ENCODE data around the gene RASSF3.

The RASSF3 gene

DNA sequence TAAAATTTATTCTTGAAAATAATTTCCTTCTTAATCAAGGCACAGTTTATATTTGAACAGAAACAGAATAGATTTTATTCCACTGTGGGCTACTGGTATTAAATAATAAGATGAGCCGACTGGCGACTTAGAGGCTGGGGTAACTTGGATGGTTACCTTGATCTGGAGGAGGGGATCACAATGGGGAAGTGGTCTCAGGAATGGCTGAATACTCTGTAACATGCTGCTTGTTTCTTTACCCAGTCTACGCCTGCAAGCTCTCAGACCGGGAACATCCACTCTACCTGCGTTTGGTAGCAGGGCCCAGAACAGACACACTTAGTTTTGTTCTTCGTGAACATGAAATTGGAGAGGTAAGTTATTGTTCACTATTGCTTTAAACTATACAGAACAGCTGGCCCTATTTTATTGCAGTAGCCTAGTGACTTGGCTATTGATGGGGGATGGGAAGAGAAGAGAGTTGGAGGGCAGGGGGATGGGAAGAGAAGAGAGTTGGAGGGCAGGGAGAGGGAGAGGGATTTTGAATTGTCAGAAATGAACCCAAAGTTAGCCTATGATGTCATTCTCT, 81.0 kb downstream of the RASSF3 start:
- no peak for DNase-seq (ENCODE audit: low spot score)

DNA sequence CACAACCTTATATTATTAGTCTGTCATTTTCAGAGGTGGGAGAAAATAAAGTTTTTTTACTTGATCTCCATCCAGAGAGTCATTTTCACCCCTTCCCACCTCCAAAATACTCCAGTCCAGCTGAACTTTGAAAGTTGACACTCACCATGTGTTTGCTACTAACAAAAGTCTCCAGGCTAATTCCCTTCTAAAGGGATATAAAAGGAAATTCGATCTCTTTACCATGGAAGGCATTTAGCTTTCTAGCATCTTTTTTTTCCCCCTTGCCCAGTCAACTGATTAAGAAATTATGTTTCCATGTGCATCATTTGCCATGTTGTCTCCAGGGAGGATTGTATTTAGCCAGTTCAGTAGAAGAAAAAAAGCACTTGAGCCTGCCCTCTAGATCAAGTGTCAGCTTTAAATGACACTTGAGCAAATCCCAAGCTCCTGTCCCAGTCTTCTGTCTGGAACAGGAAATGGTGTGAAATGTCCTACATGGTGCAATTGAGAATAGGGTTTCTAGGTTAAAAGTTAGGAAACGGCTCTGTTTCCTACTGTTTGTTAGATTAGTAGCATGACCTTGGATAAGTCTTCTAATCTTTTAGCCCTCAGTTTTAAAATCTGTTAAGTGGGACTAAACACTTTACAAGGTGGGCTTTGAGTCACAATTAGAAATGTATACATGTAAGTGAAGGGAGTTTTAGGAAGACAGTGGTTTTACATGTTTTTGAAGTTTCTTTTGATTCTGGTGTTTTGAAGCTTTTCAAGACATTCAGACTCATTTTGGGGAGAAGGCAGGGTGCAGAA, 81.7 kb downstream of the RASSF3 start:
- DNase-seq (ENCODE audit: low spot score): no peak

DNA sequence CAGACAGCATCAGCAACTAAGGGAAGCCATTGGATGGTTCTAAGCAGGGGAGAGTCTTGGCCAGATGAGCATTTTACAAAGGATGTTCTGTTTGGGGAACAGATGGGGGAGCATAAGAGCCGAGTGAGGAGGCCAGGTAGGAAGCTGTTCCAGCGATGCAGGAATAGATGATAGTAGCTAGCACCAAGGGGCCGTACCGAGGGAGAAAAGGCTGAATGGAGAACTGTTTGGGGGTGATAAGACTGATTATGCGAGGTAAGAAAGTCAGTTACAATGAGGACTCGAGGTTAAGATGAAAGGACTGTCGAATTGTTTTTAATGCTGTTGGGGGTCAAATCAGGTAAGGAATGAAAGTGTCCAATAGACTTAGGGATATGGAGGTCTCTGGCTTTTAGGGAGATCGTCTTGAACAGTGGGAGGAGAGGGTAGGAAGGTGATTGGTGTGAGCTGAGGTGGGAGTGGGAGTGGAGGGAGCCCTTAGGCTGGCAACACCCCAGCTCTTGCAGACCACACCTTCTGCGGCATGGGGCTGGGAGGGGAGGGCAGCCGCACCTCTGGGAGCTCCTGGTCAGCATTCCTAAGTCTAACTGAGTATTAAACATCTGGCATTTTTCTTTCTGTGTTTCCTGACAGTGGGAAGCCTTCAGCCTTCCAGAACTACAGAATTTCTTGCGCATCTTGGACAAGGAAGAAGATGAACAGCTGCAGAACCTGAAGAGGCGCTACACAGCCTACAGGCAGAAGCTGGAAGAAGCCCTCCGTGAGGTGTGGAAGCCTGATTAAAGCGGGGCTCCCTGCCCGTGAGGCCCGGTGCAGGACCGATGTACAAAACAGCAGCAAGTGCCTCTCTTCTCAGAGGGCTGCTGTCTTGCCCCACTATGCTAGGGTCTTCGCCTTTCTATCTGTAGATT, 84.1 kb downstream of the RASSF3 start:
- no peak for DNase-seq (ENCODE audit: low spot score)

DNA sequence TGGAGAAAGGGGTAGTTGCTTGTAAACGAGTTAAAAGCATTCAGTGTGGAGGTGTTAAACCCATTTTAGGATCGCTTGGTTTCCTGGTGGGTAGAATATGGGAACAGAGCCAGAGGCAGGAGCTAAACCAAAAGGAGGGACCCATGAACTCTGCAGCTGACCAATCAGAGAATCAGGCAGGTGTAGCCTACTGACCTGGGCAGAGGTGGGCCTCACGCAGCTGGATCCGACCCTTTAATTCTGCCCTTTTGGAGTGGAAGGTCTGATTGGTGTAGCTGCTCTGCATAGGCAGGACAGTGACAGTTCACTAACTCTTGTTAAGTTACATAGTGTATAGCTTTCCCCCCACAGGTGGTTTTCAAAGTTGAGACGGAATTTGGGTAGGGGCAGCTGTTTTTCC, 85.3 kb downstream of the RASSF3 start:
- no peak for DNase-seq (ENCODE audit: low spot score)

DNA sequence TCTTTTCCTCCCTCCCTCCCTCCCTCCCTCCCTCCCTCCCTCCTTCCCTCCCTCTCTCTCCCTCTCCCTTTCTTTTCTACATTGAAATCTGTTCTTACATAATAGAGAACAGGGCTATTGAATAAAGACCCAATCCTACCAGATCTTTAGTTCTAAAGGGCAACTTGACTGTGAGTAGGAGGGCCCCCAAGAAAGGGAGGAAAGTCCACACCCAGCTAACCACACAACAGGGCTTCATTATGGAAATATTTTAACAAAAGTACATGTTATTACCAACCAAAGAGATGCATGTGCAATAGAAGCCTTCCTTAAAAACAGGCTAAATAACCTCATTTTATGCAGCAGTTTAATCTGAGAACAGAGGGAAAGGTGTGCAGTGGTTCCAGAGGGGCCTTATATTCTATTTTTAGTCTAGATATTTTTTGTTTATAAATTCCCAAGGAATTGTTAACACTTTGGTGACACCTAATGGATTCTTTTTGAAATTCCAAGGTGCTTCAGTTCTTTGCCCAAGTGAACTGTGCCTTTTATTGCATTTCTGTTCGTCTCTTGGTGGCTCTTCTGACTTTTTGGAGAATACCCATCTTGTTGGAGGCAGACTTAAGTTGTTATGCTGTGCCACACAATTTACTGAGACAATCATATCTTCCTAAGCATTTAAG, 85.9 kb downstream of the RASSF3 start:
- DNase-seq (ENCODE audit: low spot score): no peak

DNA sequence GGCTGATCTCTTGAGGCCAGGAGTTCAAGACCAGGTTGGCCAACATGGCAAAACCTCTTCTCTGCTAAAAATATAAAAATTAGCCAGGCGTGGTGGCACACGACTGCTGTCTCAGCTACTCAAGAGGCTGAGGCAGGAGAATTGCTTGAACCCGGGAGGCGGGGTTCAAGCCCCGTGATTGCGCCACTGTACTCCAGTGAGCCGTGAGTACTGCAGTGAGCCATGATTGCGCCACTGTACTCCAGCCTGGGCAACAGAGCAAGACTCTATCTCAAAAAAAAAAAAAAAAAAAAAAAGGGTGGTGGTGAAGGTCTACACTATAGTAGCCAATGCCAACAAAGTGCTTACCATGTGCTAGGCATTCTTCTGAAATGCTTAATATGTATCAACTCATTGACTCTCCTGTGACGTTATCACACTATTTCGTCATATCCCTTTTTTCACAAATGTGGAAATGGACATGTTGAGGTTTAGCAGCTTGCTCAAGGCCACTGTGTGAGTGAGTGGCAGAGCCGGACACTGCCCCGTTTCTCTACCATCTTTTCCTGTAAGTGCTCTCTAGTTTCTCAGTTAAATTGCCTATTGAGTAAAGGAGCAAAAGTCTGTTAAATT, 89.3 kb downstream of the RASSF3 start:
- DNase-seq (ENCODE audit: low spot score): no peak

DNA sequence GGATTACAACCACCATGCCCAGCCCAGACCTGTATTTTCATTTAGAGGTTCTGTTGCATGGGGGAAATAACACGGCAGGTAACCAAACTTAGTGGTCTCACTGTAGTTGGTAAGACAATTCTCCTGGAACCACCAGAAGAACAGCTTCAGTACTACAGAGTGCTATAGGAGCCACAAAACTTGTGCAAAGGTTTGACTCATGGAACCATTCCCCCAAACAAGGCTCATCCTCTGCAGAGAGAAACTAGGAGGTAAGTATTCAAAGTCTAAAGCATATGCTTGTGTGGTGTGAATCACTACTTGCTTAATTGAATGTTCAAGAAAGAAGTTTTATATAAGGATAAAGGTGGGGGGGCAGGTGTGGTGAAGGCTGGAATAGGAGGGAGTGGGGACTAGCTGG, 90.2 kb downstream of the RASSF3 start:
- DNase-seq (ENCODE audit: low spot score): no peak

DNA sequence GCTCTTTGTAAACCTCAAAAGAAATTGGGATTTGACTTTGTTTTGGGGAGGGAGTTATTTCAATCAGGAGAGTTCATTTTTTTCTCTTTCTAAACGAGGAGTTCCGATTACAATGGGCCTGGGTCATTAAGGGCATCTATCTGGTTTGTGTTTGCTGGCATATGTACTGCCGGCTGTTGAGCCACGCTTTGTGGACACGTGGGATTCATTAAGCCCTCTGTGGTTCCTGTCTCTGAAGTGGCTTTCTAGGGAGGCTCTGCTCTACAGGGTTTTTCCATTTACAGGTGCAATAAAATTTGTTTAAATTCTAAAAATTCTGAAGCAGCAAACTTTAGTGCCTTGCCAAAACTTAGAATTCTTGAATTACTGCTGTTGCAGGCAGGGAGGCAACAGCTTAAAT, 91.0 kb downstream of the RASSF3 start:
- DNase-seq (ENCODE audit: low spot score): no peak

DNA sequence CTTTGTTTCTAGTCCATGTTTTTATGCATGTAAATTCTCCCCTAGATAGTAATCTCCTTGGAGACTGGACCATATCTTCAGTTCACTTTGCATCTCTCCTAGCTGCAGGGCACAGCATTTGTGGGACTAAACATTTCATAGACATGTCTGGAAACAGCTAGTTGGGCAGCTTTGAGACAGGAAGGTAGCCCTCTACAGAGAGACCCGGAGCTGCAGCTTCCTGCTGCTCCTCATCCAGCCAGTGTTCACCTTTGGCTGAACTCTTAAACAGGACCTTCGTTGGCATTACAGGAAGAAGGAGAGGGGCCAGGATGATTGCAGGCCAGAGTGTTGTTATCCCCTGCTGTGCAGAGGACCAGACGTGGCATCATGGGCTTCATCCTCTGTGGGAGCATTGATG, 96.0 kb downstream of the RASSF3 start:
- no peak for DNase-seq (ENCODE audit: low spot score)

DNA sequence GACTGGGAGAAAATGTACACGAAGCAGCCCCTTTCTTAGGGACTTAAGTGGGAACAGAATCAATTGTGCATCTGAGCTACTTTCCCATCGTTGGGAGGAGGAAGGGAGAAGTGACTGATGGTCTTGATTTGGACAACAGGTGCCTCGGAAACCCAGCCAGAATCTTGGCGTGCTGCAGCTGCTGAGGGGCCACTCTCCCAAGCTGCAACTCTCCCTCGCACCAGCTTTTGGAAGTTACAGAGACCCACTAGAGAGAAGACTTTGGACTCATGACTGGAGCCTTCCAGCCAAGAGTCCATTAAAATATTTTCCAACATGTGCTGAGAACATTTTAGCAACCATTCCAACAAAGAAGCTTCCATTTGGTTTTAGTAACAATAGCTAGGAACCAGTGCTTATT, 96.6 kb downstream of the RASSF3 start:
- no peak for DNase-seq (ENCODE audit: low spot score)

DNA sequence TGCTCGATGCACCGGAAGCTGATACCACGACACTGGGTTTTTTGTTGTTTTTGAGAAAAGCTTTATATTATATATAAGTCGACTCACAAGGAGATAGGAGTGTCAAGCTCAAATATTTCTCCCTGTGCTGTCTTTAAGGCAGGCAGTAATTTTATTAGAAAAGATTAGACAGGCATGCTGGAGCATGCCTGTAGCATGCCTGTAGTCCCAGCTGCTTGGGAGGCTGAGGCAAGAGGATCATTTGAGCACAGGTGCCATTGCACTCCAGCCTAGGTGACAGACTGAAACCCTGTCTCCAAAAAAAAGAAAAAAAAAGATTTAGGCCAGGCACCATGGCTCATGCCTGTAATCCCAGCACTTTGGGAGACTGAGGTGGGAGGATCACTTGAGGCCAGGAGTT, 97.1 kb downstream of the RASSF3 start:
- no peak for DNase-seq (ENCODE audit: low spot score)

DNA sequence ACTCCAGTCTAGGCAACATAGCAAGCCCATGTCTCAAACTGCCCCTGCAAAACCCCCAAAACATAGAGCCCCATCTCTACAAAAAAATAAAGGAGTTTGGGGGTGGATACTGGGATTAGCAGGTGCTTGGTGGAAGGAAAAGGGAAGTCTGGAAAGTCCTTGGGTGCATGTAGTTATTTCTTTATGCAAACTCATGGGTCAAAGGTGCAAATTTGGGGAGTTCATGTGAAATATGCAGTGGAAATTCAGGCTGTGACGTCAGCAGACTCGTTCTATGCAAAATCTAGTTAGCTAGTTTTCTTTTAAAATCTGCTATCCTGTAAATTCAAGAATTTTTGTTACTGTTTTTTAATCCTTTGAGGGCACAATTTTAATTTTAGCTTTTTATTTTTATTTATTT, 97.6 kb downstream of the RASSF3 start:
- DNase-seq (ENCODE audit: low spot score): no peak

DNA sequence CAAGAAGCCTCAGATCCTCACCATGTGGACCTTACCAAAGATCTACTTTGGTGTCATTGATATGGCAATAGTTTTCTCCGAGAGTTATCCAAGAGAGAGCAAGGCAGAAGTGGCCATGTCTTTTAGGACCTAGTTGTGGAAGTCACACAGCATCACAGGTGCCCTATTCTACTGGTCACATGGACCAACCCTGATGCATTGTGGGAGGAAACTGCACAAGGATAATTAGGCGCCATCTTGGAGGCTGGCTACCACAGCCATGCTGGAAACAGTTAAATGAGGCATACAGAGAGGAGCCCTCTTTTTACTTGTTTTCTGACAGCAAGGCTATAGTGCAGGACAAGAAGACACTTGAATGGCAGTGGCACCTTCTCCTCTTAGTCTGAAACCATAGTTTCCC, 99.1 kb downstream of the RASSF3 start:
- no peak for DNase-seq (ENCODE audit: low spot score)

DNA sequence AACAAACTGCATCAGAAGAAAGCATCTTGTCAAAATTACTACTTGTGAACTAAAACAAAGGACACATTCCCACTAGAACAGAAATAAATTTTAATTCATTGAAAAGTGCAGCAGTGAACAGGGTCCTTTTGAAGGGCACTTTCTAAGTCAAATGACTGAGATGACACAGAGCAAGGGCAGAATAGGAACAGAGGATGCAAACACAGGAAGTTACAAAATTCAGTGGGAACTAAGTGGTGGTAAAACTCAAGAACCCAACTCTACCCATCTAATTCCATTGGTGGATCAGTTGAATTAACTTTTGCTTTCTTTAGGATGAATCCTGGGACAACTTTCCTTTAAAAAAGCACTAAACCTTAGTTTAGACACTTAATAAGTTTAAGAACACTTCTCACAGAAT, 103.1 kb downstream of the RASSF3 start:
- DNase-seq (ENCODE audit: low spot score): no peak

DNA sequence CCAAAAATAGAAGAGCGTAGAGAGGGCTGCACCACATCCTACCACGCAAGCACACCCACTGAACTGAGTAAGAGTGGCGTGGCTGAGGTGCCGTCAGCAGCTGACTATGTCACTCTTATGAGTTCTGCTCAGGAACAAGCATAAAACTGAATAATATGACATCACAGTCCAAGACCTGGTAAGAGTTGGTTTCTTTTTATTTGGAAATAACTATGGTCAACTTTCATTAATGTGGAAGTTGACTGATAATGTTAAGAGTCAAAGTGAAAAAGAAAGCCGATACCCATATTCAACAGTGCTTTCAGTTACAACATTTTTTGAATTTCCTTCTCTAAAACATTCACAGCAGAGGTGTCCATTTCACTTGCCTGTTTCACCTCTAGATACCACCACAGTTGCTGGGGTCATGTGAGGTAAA, 104.3 kb downstream of the RASSF3 start:
- DNase-seq (ENCODE audit: low spot score): no peak

DNA sequence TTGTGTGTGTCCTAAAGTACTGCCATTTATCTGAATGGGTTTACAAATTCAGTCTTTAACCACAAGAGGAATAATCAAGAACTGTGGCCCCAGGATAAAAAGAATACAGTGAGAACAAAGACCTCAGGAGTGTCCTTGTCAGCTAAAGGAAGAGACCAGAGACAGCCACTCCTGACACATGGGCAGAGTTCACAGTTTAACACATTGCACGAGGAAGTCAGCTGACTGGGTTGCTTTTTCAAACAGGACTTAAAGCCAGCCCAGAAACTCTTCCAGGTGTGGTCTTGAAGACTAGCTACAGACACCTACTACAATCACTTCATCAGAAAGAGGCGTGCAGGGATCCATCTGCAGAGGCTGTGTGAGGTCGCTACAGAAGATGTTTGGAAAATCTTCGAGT, 106.1 kb downstream of the RASSF3 start:
- DNase-seq (ENCODE audit: low spot score): no peak

DNA sequence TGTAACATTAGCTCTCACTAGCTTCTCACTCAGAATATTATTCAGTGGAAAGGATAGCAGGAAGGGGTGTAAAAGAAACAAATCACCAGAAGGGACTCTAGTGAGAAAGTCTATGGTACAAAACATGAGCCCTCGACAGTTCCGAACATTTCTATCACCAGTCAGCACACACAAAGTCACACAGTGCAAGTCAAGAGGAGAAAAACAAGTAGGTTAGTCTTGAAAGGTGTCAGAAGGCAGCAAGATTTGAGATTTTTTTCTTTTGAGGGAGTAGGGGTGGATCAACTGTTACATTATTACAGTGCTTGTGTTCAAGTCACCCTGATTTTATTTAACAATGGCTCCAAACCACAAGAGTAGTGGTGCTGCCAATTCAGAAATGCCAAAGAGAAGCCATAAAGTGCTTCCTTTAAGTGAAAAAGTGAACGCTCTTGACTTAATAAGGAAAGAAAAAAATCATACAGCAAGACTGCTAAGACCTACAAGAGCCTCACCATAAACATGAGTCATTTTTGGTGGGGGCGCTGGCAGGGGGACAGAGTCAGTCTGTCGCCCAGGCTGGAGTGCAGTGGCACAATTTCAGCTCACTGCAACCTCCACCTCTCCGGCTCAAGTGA, 106.7 kb downstream of the RASSF3 start:
- DNase-seq (ENCODE audit: low spot score): no peak

DNA sequence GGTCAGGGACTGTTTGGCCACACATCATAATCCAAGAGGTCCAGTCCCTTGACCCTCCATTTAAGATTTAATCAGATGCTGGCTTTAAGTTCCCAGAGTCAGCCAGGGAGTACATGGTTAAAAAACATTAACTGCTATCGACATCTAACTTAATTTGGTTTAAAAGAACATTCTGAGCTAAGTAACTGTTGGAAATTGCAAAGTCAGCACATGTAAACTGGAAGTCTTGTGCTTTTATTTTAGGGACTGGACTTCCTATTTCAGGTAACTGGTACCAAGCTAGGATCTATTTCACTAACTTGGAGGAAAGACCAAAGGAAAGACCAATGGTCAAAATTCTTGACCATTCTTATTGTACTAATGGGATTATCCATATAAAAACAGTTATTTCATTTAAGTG, 108.4 kb downstream of the RASSF3 start:
- DNase-seq (ENCODE audit: low spot score): no peak

DNA sequence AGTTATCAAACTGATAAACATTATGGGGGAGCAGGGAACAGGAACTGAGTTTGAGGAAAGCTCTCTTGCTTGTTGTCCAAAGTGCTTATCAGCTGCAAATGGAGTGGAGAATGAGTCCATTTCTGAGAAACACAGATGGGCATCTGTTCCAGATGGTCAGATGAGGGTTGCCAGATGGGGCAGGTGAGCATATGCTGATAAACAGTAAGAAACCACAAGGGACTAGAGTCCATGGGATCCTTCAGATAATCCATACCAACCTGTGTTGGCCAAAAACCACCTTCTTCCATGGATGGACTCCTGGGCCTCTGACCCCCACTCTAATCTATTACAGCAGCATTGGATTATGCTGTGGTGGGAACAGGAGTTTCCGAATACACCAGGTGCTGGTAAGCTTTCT, 110.6 kb downstream of the RASSF3 start:
- DNase-seq (ENCODE audit: low spot score): no peak

DNA sequence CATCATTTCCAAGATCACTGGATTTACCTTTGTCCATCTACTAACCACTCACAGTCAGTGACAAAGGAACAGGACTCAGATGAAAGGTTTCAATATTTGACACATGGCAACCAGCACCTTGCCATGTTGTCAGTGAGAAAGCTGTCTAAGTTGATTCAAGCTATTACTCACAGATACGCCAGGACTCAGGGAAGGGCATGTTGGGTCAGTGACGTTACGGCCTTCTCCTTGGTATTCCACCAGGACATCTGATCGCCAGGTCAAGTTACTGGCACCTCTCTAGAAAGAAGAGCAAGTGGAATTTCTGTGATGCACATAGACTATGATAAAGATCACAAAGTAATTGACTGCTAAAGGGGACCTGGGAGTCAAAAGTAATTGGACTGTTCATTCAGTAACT, 112.5 kb downstream of the RASSF3 start:
- no peak for DNase-seq (ENCODE audit: low spot score)

DNA sequence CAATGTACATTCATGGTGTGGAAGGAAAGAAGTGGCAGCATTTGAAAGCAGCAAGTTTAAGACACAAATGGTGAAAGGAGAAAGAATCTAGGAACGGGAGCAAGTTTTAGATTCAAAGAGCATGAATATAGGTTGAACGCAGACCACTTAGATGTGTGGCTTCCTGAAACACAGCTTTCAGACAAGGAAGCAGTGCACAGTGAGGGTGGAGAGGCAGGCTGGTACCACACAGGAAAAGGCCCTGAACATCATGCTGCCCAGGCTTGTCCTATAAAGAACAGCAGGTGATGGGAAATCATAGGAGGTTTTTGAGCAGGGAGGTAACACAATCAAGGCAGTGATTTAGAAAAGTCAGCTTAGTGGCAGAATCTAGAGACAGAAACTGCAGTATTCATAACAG, 113.3 kb downstream of the RASSF3 start:
- DNase-seq (ENCODE audit: low spot score): no peak
